Measurements from ENCODE around the gene HEMGN. TPM values are rescaled to one million over a fixed set of nuclear protein-coding genes. Genes with fewer than 3 reads are reported as not detected.

Gene HEMGN
- total RNA-seq, 2 donors from 2014 or later = 1.4 TPM; not detected in 1

DNA sequence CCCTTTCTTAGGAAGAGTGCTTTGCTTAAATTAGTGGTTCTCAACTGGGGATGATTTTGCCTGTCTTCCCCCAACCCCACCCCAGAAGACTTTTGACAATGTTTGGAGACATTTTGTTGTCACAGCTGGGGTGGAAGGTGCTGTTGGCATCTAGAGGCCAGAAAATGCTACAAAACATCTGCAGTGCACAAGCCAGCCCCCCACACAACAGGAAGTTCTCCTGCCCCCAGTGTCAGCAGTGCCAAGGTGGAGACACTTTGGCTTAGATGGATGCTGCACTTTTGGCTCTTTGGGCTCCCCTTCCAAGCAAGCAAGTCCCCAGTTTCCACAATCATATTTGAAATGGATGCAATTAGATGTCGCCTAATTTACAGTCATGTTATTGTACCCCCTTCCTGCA lies 2.7 kb downstream of the HEMGN start:
- Histone ChIP-seq H3K36me3 (no peaks in the 10 kb centered on the region), H3K27me3 (replicated peaks; ENCODE audit: insufficient read depth) (no peaks in the 10 kb centered on the region), H3K27ac (no peak overlapping the region), H3K4me1 (replicated peaks) (no peaks in the 10 kb centered on the region), H3K9me3 (no peaks in the 10 kb centered on the region), H3K4me3 (no peak overlapping the region)
- 87% methylated on average over 1 of the region's 1 CpG for WGBS
- intact Hi-C loops (cut with DNase I) = no loop called here
- no peak for DNase-seq (ENCODE audit: low spot score)
- TF ChIP-seq POLR2A (IDR thresholded peaks at IDR 0.05) = no peak

DNA sequence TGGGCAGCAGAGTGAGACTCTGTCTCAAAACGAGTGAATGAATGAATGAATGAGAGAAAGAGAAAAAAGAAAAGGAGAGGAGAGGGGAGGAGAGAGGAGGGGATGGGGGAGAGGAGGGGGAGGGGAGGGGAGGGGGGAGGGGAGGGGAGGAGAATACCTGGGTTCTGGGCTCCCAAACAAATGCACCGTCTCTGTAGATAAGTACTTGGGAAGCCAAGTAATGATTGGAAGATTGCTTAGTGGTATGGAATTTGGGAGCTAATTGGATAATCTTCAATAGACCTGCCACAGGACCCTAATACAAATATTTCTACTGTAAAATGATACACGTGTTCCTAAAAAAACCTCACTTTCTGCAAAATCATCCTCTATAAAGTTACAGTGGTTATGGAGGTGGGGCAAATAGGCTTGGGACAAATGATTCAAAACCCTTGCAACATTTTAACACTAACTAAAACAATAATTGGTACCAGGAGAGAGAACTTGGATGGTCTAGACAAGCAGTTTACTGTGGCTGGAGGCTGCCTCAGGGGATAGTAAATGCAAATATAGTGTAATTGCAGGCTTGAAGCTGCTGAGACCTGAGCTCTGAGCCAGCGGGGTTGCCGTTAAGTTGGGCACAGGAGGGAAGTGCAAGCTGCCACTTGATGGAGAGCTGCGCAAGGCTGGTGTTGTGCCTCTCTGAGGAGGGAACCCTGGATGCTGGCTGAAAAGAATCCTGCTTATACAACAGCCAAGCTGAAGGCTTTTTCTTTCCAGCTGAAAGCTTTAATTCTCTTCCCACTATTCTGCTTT lies 3.5 kb downstream of the HEMGN start:
- TF ChIP-seq POLR2A (IDR thresholded peaks at IDR 0.05) = no peak
- Histone ChIP-seq H3K36me3 (no peaks in the 10 kb centered on the region), H3K27me3 (replicated peaks; ENCODE audit: insufficient read depth) (no peaks in the 10 kb centered on the region), H3K4me1 (replicated peaks) (no peaks in the 10 kb centered on the region), H3K27ac (no peak overlapping the region), H3K9me3 (no peaks in the 10 kb centered on the region), H3K4me3 (no peak overlapping the region)
- intact Hi-C loops (cut with DNase I) = no loop called here
- DNase-seq (ENCODE audit: low spot score) = no peak
- WGBS = 23% methylated on average over 6 of the region's 6 CpGs

DNA sequence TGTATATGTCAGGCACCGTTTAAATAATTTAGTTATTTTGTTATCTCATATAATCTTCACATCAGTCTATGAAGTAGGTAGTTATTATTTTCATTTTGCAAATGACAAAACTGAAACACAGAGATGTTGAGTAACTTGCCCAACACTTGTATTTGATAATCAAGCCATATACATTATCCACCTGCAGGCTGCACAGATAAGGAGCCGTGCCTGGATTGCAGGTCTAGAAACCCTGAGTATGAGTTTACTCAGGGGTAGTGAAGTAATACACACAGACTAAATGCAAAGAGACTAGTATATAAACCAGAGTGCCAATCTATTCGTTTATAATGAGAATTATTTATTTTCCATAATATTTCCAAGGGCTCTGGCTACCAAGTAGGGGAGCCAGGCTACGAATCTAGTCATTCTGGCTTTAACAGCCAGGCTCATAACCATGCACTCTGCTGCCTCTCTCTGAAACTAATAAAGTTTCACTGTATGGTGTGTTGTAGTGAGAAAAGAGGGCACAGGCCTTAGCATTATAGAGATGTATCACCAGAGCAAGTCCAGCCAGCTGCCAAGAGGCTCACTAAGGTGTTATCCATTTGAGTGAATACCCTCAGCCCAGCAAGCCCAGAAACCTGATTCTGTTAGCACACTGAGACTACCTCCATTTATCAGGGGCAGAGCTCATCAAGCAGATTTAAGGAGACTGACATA lies 4.5 kb downstream of the HEMGN start:
- H3K27me3 ChIP-seq (replicated peaks; ENCODE audit: insufficient read depth) = no peaks in the 10 kb centered on the region
- H3K27ac ChIP-seq = no peak overlapping the region
- no peak overlapping the region for H3K4me3 ChIP-seq
- TF ChIP-seq POLR2AphosphoS5 (IDR thresholded peaks at IDR 0.05) = no peak
- TF ChIP-seq, protein P1, sequence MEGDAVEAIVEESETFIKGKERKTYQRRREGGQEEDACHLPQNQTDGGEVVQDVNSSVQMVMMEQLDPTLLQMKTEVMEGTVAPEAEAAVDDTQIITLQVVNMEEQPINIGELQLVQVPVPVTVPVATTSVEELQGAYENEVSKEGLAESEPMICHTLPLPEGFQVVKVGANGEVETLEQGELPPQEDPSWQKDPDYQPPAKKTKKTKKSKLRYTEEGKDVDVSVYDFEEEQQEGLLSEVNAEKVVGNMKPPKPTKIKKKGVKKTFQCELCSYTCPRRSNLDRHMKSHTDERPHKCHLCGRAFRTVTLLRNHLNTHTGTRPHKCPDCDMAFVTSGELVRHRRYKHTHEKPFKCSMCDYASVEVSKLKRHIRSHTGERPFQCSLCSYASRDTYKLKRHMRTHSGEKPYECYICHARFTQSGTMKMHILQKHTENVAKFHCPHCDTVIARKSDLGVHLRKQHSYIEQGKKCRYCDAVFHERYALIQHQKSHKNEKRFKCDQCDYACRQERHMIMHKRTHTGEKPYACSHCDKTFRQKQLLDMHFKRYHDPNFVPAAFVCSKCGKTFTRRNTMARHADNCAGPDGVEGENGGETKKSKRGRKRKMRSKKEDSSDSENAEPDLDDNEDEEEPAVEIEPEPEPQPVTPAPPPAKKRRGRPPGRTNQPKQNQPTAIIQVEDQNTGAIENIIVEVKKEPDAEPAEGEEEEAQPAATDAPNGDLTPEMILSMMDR (IDR thresholded peaks at IDR 0.05) = no peak
- TF ChIP-seq POLR2A (IDR thresholded peaks at IDR 0.05) = no peak
- no peaks in the 10 kb centered on the region for H3K4me1 ChIP-seq (replicated peaks)
- no peak for DNase-seq (ENCODE audit: low spot score)
- intact Hi-C loops (cut with DNase I) = no loop called here
- WGBS = 77% methylated on average over 4 of the region's 4 CpGs
- H3K36me3 ChIP-seq = no peaks in the 10 kb centered on the region
- H3K9me3 ChIP-seq = no peaks in the 10 kb centered on the region

DNA sequence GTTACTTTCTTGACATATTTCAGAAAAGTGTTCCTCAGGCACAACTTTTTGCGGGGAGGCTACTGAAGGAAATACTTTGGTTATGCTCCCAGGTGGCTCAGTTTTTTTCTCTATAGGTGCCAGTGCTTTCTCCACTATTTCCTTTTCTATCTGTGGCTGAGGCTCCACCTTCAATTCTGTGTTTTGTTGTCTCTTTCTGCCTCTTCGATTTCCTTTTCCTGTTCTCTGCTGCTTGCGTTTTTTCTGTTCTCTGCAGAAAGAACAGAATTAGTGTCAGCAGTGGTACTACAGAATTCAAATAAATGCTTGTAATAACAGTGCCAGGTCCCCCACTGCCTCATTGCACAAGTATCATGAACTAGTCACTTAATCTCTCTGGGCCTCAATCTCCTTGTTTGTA lies 7.0 kb downstream of the HEMGN start:
- H3K27ac ChIP-seq = no peak overlapping the region
- H3K4me3 ChIP-seq = no peak overlapping the region
- no peaks in the 10 kb centered on the region for H3K9me3 ChIP-seq
- DNase-seq (ENCODE audit: low spot score) = no peak
- H3K27me3 ChIP-seq (replicated peaks; ENCODE audit: insufficient read depth) = no peaks in the 10 kb centered on the region
- 65% methylated on average over 3 of the region's 3 CpGs for WGBS
- intact Hi-C loops (cut with DNase I) = no loop called here
- H3K4me1 ChIP-seq (replicated peaks) = no peaks in the 10 kb centered on the region
- no peaks in the 10 kb centered on the region for H3K36me3 ChIP-seq
- TF ChIP-seq, protein P1 (IDR thresholded peaks at IDR 0.05) = no peak
- TF ChIP-seq POLR2A (IDR thresholded peaks at IDR 0.05) = no peak
- no peak for TF ChIP-seq POLR2AphosphoS5 (IDR thresholded peaks at IDR 0.05)

DNA sequence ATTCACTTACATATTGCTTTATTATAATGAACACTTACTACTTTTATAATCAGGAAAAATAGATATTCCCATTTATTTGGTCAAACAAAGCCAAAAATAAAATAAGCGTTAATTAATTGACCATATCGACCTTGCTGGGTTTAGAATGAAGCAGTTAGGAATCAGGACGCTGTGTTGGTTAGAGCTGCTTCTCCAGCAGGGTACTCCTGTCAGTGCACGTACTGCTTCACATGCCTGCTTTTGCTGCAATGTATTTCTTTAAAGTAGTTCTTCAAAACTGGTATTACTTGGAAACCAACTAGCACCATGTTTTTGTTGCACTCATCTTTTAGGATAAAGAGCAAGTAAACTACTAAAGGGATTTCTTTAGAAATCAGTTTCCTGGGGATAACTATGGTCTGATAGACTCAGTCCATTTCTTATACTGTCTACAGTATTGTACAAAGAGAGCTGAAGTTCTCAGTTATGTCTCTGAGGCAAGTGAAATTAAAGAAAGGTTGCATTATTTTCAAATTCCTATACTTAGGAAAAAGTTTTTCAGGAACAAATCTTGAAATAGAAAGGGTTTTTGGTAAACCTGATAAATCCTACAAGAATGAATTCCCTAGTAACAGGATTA lies 8.9 kb downstream of the HEMGN start:
- 61% methylated on average over 4 of the region's 4 CpGs for WGBS
- H3K27ac ChIP-seq = no peak overlapping the region
- no peaks in the 10 kb centered on the region for H3K9me3 ChIP-seq
- no peaks in the 10 kb centered on the region for H3K27me3 ChIP-seq (replicated peaks; ENCODE audit: insufficient read depth)
- intact Hi-C loops (cut with DNase I) = no loop called here
- H3K4me3 ChIP-seq = no peak overlapping the region
- TF ChIP-seq POLR2A (IDR thresholded peaks at IDR 0.05) (no peak), POLR2AphosphoS5 (IDR thresholded peaks at IDR 0.05) (no peak)
- TF ChIP-seq, protein P1 (IDR thresholded peaks at IDR 0.05) = no peak
- DNase-seq (ENCODE audit: low spot score) = no peak
- H3K36me3 ChIP-seq = no peaks in the 10 kb centered on the region
- H3K4me1 ChIP-seq (replicated peaks) = no peaks in the 10 kb centered on the region
